H9 (cell line): ENCODE results near the gene KRTAP10-12. TPM values are rescaled to one million over a fixed set of nuclear protein-coding genes. Genes with fewer than 3 reads are reported as not detected.

Experiments
- DNase-seq: peaks from one replicate; pipeline ENCODE4 v3.0.0-alpha.2; 2017
- H2AFZ ChIP-seq: one replicate; pipeline ENCODE4 v1.6.1; 2013; ENCODE audit warnings: mild to moderate bottlenecking, low read length, control low read depth, moderate library complexity
- H2AK5ac ChIP-seq: 2 replicates; pipeline ENCODE4 v1.6.1; 2013; ENCODE audit warnings: low read length, control low read depth, mixed read lengths; ENCODE audit not compliant: insufficient read length
- H2BK120ac ChIP-seq: one replicate; pipeline ENCODE4 v1.6.1; 2013; ENCODE audit warnings: low read depth, mild to moderate bottlenecking, low read length, control low read depth, inconsistent platforms; ENCODE audit not compliant: poor library complexity, severe bottlenecking
- H2BK12ac ChIP-seq: 2 replicates; pipeline ENCODE4 v1.6.1; 2013; ENCODE audit warnings: low read length, control low read depth, mixed read lengths, low read depth; ENCODE audit not compliant: insufficient read length
- H2BK15ac ChIP-seq: 2 replicates; pipeline ENCODE4 v1.6.1; 2013; ENCODE audit warnings: low read depth, low read length, control low read depth
- H2BK20ac ChIP-seq: one replicate; pipeline ENCODE4 v1.6.1; 2013; ENCODE audit warnings: low read depth, mild to moderate bottlenecking, low read length, control low read depth, inconsistent platforms; ENCODE audit not compliant: poor library complexity, severe bottlenecking
- H2BK5ac ChIP-seq: 2 replicates; pipeline ENCODE4 v1.6.1; 2013; ENCODE audit warnings: low read length, control low read depth, mixed read lengths; ENCODE audit not compliant: insufficient read length
- H3K14ac ChIP-seq: 2 replicates; pipeline ENCODE4 v1.6.1; 2013; ENCODE audit warnings: low read length, control low read depth; ENCODE audit not compliant: insufficient read depth
- H3K18ac ChIP-seq: 2 replicates; pipeline ENCODE4 v1.6.1; 2013; ENCODE audit warnings: low read depth, mild to moderate bottlenecking, mixed read lengths, low read length, control low read depth; ENCODE audit not compliant: insufficient read length
- H3K23ac ChIP-seq: 2 replicates; pipeline ENCODE4 v1.6.1; 2013; ENCODE audit warnings: low read length, control low read depth, mixed read lengths, low read depth; ENCODE audit not compliant: insufficient read length
- H3K23me2 ChIP-seq: 2 replicates; pipeline ENCODE4 v1.6.1; 2013; ENCODE audit warnings: low read depth, mild to moderate bottlenecking, mixed read lengths, low read length, control low read depth; ENCODE audit not compliant: insufficient read length, poor library complexity, severe bottlenecking
- H3K27ac ChIP-seq: 2 replicates; pipeline ENCODE4 v1.5.1; 2013; ENCODE audit warnings: low read length, control low read depth, mixed read lengths, low read depth; ENCODE audit not compliant: insufficient read length
- H3K27me3 ChIP-seq: 2 replicates; pipeline ENCODE4 v1.6.1; 2013; ENCODE audit warnings: low read length, control low read depth, inconsistent platforms; ENCODE audit not compliant: insufficient read depth
- H3K4ac ChIP-seq: 2 replicates; pipeline ENCODE4 v1.6.1; 2013; ENCODE audit warnings: low read depth, mild to moderate bottlenecking, control low read depth, inconsistent platforms, low read length, moderate library complexity
- H3K4me1 ChIP-seq: 2 replicates; pipeline ENCODE4 v1.6.1; 2013; ENCODE audit warnings: low read length, control low read depth, inconsistent platforms; ENCODE audit not compliant: insufficient read depth
- H3K4me2 ChIP-seq: 2 replicates; pipeline ENCODE4 v1.6.1; 2013; ENCODE audit warnings: low read length, control low read depth, mixed read lengths; ENCODE audit not compliant: insufficient read length, insufficient read depth
- H3K56ac ChIP-seq: 2 replicates; pipeline ENCODE4 v1.6.1; 2013; ENCODE audit warnings: low read depth, mild to moderate bottlenecking, mixed read lengths, low read length, control low read depth; ENCODE audit not compliant: insufficient read length
- H3K79me1 ChIP-seq: 2 replicates; pipeline ENCODE4 v1.6.1; 2013; ENCODE audit warnings: low read depth, mild to moderate bottlenecking, moderate library complexity, low read length, control low read depth, inconsistent platforms; ENCODE audit not compliant: insufficient read depth, poor library complexity, severe bottlenecking
- H3K79me2 ChIP-seq: 2 replicates; pipeline ENCODE4 v1.6.1; 2013; ENCODE audit warnings: low read length, control low read depth, inconsistent platforms; ENCODE audit not compliant: insufficient read depth
- H3K9ac ChIP-seq: 2 replicates; pipeline ENCODE4 v1.6.1; 2013; ENCODE audit warnings: low read length, control low read depth, mixed read lengths; ENCODE audit not compliant: insufficient read length; ENCODE audit errors: extremely low read depth
- H3K9me3 ChIP-seq: one replicate; pipeline ENCODE4 v1.6.1; 2013; ENCODE audit warnings: low read depth, low read length, inconsistent platforms; ENCODE audit not compliant: control insufficient read depth
- H3T11ph ChIP-seq: one replicate; pipeline ENCODE4 v1.6.1; 2013; ENCODE audit warnings: mild to moderate bottlenecking, low read length, control low read depth, inconsistent platforms
- H4K20me1 ChIP-seq: one replicate; pipeline ENCODE4 v1.6.1; 2013; ENCODE audit not compliant: control insufficient read depth, insufficient read length, insufficient read depth
- H4K5ac ChIP-seq: 2 replicates; pipeline ENCODE4 v1.6.1; 2013; ENCODE audit warnings: low read depth, mild to moderate bottlenecking, mixed read lengths, low read length, control low read depth; ENCODE audit not compliant: insufficient read length
- H4K8ac ChIP-seq: replicated peaks from 2 replicates; pipeline ENCODE4 v1.6.1; 2013; ENCODE audit warnings: low read length, control low read depth, mixed read lengths, low read depth; ENCODE audit not compliant: insufficient read length
- H4K91ac ChIP-seq: 2 replicates; pipeline ENCODE4 v1.6.1; 2013; ENCODE audit warnings: low read depth, mild to moderate bottlenecking, moderate library complexity, mixed read lengths, low read length, control low read depth; ENCODE audit not compliant: insufficient read length
- H3K27ac Mint-ChIP-seq, 3 experiments: 2 replicates in 2 of 3; 3 replicates in 1 of 3; pipeline ENCODE4 v1.8.0; 2020 to 2021; ENCODE audit warnings: mixed read lengths in 3 of 3, mild to moderate bottlenecking in 1 of 3, moderate library complexity in 1 of 3
- H3K27me3 Mint-ChIP-seq: 2 replicates; pipeline ENCODE4 v1.8.0; 2021; ENCODE audit warnings: low read depth, mild to moderate bottlenecking, moderate library complexity, mixed read lengths
- H3K36me3 Mint-ChIP-seq, 3 experiments: 2 replicates in 2 of 3; 3 replicates in 1 of 3; pipeline ENCODE4 v1.8.0; 2020 to 2021; ENCODE audit warnings: low read depth in 3 of 3, mixed read lengths in 3 of 3; ENCODE audit not compliant: insufficient read depth in 1 of 3
- H3K4me1 Mint-ChIP-seq, 2 experiments: 2 replicates each; pipeline ENCODE4 v1.8.0; 2020; ENCODE audit warnings: mixed read lengths in 2 of 2
- H3K4me3 Mint-ChIP-seq, 2 experiments: 2 replicates in 1 of 2; 3 replicates in 1 of 2; pipeline ENCODE4 v1.8.0; 2020 to 2021; ENCODE audit warnings: mild to moderate bottlenecking in 2 of 2, mixed read lengths in 2 of 2, moderate library complexity in 1 of 2
- H3K9me3 Mint-ChIP-seq, 2 experiments: 2 replicates in 1 of 2; 3 replicates in 1 of 2; pipeline ENCODE4 v1.8.0; 2020; ENCODE audit warnings: mild to moderate bottlenecking in 2 of 2, mixed read lengths in 2 of 2, moderate library complexity in 1 of 2
- CTCF ChIP-seq: fragments of 200-600 bp; sonication (generic); conservative IDR thresholded peaks from 3 replicates; pipeline ENCODE4 v1.8.0; 2021; ENCODE audit warnings: antibody characterized with exemption, mild to moderate bottlenecking
- WGBS: extraction: QIAGEN DNeasy Blood & Tissue Kit; methylation state at CpG from one replicate; pipeline ENCODE4 v1.1.7; 2013; ENCODE audit warnings: missing lambda C conversion rate, low lambda C conversion rate, mixed read lengths; ENCODE audit not compliant: insufficient read length; ENCODE audit errors: extremely low coverage; 5-methylcytosine and 5-hydroxymethylcytosine counted together
- total RNA-seq: library from RNA; stranded (reverse); gene quantifications from 2 replicates; pipeline ENCODE4 v1.2.1, GENCODE V29; 2021

Gene KRTAP10-12
- total RNA-seq, 1 experiment from 2014 or later, result not detected

- H3K4me2 ChIP-seq, result peak overlapping the region; percentile 39
These were observed 10.0 kb downstream of the KRTAP10-12 start for GRCh38 chr21:44706706-44707581.

More at GRCh38 chr21:44706706-44707581, 10.0 kb downstream of the KRTAP10-12 start:
- H3K79me2 ChIP-seq, result no peaks in the 10 kb centered on the region
- no peak overlapping the region for H4K8ac ChIP-seq
- DNase-seq, result no peak
- H3K18ac ChIP-seq, result no peak overlapping the region
- H2BK120ac ChIP-seq, result no peak overlapping the region
- no peaks in the 10 kb centered on the region for H3K9me3 ChIP-seq
- H4K91ac ChIP-seq, result no peak overlapping the region
- no peak overlapping the region for H3K9ac ChIP-seq
- H3K56ac ChIP-seq, result no peak overlapping the region
- H3K4ac ChIP-seq, result no peak overlapping the region
- Mint-ChIP-seq H3K27ac (no peak overlapping the region), H3K27me3 (peaks cover 68% of the 10 kb centered on the region), H3K4me1 (peaks cover 76 to 81% of the 10 kb centered on the region in 2 experiments), H3K36me3 (no peaks in the 10 kb centered on the region; a peak in 1 of 7 replicates), H3K4me3 (peak overlapping the region; percentile 65 to 82), H3K9me3 (no peaks in the 10 kb centered on the region; a peak in 1 of 5 replicates)
- H3K23me2 ChIP-seq, result peaks cover 38% of the 10 kb centered on the region
- H4K20me1 ChIP-seq, result no peaks in the 10 kb centered on the region
- H3K14ac ChIP-seq, result peak overlapping the region; percentile 6; the same call in 1 of the 2 replicates
- no peak overlapping the region for H2AK5ac ChIP-seq
- no peak overlapping the region for H3K23ac ChIP-seq
- H4K5ac ChIP-seq, result no peak overlapping the region
- H3T11ph ChIP-seq, result no peak overlapping the region
- no CpG with 5 or more reads among the region's 46 CpGs for WGBS
- H3K79me1 ChIP-seq, result no peaks in the 10 kb centered on the region
- no peak overlapping the region for H2BK5ac ChIP-seq
- TF ChIP-seq CTCF, result no peak
- H3K27ac ChIP-seq, result no peak overlapping the region
- H3K4me1 ChIP-seq, result peaks cover 12% of the 10 kb centered on the region; the same call in 1 of the 2 replicates
- H2BK12ac ChIP-seq, result no peak overlapping the region
- no peak overlapping the region for H2BK20ac ChIP-seq
- H2BK15ac ChIP-seq, result no peak overlapping the region
- H2AFZ ChIP-seq, result no peak overlapping the region
- peaks cover 48% of the 10 kb centered on the region; the same call in 1 of the 2 replicates for H3K27me3 ChIP-seq
